HG03439 (cell line): ENCODE results near the gene RNF220.
"Not testable (repeated sequence)": the region's sequence is repeated elsewhere in the genome, so short reads cannot be mapped to it uniquely, and the experiment has no call there.

Experiments
- ATAC-seq: cut with Tn5 transposase; IDR thresholded peaks from one replicate; pipeline ENCODE4 v1.9.1; 2021; ENCODE audit warnings: mild to moderate bottlenecking, moderate library complexity; ENCODE audit not compliant: unreplicated experiment

Gene RNF220

DNA sequence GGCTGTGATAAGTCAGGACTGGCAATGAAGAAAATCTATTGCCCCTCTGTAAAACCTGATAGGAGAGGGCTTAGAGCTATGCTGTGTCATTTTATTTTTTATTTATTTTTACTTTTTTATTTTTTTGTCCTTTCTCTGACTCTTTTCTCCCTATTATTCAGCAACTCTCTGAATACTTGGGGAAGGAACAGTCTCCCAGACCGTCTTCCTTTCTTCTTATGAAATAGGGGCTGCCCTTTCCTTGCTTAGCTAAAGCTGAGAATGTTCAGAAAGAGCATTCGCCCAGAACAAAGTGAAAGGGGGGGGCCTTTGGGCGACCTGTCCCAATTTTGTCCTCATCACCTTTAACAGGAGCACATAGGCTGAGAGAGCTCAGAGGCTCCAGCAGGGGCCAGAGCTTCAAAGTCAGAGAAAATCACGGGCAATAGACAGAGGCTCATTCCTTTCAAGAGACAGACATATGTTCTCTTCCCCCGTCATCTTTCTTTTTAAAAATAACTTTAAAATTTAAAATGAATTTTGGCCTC lies 80.9 kb downstream of the RNF220 start:
- ATAC-seq = no peak

DNA sequence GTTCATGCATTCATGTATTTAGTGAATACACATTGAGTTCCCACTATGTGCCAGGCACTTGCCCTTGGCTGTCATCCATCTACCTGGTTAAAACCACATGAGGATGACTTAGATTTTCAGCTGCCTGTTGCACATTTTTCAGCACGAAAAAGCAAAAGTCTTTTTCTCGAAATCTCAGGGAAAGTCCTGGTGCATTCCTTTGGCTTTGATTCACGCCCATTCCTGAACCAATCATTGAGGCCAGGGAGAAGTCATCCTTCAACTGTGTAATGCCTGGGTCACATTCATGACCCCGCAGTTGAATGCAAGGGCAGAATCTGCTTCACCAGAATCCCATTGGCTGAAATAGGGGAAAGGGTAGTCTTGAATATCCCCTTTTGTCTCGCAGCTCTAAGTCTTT lies 84.4 kb downstream of the RNF220 start:
- no peak for ATAC-seq

DNA sequence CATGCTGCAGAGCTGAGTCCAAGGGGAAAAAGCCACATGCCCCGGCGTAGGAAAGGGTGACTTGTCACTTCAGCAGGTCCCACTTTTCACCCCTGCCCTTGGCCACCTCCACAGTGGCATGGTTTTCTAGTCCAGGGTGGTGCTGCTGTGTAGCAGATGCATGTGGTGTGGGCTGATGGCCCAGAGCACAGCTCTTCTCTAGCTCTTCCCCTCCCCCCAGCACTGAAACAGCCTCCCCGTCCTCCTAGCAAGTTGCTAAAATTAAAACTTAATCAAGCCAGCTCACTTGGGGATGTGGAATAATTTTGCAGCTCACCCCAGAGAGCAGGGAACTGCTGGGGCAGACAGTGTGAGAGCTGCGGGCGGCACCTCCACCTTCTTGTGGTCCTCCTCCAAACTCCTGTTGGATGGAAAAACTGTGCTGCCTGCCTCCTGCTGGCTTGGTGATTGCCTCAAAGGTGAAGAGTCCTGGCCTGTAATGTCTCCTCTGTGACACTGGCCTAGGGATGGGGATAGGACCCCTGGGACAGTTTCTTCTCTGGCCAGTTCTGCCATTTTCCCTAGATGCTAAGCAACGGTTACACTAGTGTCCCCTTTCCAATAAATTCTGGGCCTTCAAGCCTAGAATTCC lies 91.6 kb downstream of the RNF220 start:
- no peak for ATAC-seq

DNA sequence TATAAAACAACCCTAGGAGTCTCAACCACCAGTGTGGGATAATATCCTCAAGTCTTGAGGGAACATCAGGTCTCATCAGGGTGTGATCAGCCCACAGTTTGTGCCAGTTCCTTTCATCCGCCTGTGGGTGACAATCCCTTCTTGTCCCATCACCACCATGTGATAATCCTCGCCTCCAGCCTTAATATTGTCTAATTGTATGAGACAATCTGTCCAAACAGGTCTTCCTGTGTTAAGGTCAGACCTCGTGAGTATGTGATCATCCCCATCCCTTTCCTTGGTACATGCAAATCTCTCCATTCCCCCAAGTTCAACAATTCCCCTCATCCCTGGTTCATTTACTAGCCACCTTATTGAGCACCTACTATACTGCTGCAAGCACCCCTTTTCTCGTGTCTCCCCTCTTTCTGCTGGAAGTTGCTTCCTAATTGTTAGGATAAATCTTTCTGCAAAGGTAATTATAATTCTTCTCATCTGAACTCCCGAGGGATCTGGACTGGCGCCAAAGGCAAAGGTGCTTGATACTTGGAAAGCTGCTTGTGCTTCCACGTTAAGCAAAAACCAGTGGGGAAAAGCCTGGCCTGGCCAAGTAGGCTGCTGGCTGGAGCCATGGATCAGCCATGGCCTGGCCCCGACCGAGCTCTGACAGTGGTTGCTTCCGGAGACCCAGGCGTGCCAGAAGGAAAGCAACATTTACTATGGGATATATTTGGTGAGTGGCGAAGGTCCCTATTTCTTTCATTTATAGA lies 92.5 kb downstream of the RNF220 start:
- no peak for ATAC-seq

DNA sequence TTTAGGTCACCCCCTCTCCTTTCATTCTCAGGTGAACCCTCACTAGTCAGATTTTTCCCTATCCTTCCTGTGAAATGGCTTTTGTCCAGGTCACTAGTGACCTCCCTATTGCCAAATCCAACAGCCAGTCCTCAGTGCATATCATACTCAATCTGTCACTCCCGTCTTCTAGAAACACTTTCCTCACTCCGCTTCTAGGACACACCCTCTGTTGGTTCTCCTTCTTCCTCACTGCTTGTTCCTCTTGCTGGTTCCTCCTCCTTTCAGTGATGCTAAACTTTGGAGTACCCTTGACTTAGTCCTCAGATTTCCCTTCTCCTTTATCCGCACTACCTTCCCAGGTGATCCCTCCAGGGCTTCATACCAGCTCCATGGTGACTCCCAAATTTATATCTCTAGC lies 94.3 kb downstream of the RNF220 start:
- no peak for ATAC-seq

DNA sequence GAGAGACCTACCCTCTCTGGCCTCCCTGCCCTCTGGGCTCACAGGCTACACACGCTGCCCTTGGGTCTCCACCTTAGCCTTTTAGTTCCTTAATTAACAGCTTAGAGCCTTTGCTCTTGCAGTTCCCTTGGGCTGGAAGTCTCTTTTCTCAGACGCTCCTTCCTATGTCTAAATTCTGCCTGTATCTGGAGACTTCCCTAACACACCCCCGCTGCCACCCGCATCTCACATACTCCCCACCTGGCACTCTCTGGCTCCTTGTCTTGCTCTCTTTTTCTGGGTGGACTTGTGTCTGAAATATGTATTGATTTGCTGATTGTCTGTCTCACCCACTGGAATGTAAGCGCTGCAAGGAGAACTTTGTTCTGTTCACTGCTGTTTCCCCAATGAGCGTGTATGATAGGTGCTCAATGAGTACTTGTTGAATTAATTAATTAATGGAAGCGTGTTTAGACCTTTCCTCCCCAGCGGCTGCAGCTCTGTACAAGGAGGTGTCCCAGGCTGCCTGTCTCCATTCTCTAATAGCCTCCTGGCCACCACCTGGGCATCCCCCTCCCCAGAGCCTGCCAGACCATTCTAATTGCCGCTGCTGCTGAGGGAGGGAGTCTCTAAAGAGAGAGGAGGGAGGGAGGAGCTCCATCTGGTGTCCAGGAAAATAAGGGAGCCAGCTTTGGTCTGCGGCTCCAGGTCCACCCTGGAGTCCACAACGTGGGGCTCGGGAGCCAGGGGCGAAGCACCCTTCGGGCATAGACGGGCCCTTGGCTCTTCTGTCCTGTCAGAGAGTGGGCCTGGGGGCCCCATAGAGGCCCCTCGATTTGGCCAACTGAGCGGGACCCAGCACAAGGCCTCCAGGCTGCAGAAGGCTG lies 95.4 kb downstream of the RNF220 start:
- ATAC-seq = no peak

DNA sequence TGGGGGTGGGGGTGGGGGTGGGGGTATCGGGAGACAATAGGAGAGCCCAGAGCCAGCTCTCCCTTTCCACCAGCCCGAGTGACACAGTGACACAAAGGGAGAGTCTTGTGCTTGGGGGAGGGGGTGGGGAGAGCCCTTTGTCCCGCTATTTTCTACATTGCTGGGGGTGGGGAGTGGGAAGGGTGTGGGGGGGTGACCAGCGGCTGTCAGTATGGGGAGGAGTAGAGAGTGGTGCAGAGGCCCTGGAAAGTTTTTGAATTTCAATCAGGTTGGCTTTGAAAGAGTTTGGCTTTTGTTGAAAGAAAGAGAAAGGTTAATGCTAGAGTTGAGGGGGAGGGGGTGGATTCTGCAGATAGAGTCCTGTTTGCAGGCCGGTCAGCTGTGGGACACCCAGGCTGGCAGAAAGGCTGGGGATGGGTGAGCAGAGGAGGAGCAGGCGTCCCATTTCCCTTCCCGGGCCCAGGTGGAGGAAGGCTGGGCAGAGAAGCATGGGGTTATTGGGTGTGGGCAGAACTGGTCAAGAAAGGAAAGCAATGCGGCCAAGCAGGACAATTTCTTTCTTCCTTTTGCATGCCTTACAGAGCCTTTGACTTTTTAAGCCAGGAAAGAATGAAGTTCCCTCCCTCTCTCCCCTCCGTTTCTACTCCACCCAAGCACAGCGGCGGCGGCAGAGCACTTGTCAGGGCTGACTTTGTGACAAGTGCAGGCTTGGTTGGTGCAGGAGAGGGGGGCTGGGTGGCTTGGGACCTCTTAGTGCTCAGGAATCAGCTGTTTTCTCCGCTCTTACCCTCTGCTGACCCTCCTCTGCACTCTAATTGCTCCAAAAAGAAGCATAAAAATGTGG lies 96.2 kb downstream of the RNF220 start:
- no peak for ATAC-seq

DNA sequence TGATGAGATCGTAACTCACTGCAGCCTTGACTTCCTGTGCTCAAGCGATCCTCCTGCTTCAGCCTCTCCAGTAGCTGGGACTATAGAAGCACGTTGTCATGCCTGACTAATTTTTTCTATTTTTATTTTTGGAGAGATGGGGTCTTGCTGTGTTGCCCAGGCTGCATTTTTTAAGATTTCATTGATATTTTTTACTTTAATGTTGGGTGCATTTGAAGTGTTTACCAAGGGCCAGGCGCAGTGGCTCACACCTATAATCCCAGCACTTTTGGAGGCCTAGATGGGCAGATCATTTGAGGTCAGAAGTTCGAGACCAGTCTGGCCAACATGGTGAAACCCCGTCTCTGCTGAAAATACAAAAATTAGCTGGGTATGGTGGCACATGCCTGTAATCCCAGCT lies 97.8 kb downstream of the RNF220 start:
- ATAC-seq = not testable (repeated sequence)

DNA sequence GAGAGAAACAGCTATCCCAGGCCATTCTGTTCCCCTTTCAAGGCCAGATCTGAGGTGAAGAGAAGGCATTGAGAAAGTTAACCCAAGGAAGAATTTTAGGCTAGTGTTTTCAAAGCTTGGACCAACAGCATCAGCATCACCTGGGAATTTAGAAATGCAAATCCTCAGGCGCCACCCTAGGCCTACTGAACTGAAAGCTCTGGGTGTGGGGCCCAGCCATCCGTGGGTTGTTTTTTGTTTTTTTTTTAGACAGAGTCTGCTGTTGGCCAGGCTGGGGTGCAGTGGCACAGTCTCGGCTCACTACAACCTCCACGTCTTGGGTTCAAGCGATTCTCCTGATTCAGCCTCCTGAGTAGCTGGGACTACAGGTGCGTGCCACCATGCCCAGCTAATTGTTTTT lies 98.6 kb downstream of the RNF220 start:
- ATAC-seq = no peak

DNA sequence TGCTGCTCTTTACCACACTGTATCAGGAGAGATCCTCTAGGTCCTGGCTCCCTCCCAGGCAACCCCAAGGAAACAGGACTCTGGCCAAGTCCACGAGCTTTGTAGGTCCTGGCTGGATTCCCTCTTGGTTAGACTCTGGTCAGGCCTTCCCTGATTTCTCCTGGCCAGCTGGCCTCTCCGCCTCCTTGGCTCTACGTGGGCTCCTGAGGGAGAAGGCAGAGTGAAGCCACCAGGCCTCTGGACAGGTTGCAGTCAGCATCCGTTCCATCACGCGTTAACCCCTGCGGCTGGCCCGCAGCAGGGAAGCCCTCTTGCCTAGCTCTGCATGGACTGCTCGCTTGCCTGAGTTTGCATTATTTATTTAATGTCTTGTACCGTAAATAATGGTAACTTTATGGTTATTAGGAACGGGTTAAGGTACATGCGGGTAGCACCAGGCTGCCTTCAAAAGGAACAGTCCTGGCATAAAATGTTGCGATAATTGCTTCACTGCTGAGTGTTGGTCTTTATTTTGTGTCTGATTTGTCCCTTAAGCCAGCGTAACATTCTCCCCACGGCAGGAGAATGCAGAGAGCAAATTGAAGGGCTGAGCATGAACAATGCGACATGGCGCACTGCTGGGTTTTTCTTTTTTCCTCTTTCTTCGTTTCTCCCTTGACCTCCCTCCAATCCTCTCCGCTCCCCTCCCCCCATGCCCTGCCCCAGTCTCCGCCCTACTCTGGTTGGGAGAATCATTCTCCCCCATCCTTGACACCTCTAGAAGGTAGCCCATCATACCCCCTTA lies 100.3 kb downstream of the RNF220 start:
- no peak for ATAC-seq

DNA sequence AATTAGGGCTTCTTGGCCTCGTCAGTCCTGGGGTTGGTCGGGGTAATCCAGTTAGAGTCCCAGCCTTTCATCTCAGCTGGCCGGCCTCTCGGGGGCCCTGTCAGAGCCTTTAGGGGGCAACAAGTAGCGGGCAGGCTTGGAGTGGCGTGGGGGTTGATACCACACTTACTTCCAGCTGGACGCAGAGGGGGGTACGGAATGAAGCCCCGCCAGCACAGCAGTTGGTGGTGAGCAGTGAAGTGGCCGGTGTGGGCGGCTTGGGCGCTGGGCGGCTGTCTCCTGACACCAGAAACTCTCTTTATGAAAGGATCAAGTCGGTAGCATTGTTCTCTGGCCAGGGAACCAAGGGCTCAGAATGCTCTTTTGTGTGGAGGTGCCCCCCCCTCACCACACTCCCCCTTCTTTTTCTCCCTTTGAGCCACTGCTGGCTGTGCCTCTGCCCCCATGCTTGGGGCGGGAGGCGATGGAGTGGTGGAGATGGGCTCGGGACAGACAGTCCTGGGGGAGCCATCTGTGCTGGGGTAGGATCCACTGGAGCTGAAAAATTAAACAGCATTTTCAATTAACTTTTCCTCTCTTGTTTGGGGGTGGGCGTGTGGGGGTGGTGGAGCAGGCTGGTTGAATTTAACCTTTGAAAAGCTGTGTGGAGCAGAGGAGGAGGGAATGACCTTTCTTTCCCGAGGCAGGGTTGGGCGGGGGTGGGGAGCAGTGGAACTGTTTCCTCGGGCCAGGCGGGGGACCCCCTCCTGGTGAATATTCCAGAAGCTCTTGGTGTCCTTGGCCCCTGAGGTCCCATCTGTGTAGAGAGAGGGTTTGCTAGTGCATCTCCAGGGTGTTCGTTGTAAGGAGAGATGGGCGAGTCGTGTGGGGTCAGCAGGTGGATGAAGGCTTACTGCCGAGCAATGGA lies 102.7 kb downstream of the RNF220 start:
- ATAC-seq = no peak

DNA sequence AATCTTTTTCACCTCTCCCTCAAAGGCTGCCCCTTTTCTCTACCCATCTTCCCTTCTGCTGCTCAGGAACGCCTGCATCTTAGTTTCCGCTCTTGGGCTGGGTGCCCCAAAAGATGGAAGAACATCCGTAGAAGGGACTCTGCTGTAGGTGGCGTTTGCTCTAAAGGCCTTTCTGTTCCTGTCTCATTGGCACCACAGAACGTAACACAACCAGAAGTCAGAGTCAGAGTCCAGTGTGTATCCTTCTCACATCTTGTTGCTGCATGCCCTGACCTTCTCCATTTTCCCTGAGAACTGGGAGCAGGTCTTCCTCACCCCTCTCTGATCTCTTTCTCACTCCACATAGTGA lies 103.3 kb downstream of the RNF220 start:
- ATAC-seq = no peak

DNA sequence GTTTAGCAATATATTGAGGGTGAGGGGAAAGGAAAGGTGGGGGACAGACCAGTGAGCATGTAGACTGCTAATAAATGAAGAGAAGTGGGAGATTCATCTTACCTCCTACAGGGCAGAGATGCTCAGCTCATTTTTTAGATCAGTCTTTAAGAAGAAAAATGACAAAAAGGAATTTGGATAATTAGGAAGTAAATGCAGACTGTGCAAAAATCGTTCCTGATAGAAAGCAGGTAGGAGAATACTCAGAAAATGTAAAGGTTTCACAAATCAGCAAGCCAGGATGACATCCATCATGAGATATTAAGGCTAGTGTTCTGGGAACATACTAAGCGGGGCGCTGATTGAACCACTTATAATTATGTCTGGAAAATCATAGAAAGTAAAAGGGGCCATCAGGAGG lies 106.3 kb downstream of the RNF220 start:
- ATAC-seq = no peak

DNA sequence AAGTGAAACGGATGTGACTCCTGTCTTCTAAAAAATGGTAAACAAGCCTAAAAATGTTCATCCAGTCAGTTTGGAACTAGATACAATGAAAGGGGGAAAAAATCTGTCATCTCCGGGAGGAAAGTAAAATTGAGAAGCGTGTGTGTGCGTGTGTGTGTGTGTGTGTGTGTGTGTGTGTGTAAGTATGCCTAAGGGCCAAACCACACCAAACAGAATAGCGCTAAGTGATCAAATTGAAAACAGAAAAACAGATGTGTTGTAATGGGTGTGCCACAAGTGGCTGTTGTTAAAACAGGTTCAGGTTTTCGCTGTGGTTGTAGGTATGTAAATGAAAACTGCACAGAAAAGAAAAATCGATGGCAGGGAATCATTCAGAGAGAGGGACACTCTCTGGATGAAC lies 106.7 kb downstream of the RNF220 start:
- no peak for ATAC-seq

DNA sequence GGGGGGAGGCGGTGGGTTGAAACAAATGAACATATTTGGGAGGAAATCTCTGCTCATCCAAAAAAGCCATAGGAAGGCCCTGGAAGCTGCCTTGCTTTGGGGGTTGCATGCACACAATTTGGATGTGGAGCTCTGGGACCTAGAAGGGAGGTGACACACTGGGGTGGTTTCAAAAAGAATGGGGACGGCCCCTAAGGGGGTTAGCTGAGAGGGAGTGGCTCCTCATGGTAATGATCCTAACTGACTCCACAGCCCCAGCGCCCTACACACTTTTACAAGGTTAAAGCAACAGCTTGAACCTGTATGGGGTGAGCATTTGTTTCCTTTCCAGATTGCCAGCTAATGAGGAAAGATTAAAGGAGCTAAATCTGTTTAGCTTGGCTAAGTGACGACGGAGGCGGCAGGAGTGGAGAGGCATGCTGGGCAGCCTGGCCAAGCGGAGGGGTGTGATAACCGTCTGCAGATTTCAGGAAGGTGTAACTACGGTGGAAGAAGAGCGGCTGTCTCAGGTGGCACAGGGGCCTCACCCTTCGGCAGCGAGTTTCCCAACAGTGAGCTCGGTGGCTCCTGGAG lies 107.3 kb downstream of the RNF220 start:
- no peak for ATAC-seq

DNA sequence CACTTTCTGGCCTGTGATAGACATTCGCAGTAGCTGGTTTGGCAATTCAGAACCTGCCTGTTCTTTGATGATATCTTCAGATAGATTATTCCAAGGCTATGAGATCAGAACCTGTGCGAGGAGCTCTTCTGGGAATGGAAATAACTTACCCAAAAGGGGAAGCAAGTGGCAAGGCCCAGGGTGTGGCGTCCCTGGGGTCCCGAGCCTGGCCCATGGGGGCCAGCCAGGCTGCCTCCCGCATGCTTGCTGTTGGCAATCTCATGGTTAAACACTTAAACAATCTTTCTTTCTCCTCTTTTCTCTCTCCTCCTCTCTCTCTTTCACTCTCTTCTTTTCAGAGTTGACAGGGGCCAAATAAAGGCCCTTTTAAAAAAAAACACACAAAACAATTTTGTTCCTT lies 108.1 kb downstream of the RNF220 start:
- no peak for ATAC-seq

DNA sequence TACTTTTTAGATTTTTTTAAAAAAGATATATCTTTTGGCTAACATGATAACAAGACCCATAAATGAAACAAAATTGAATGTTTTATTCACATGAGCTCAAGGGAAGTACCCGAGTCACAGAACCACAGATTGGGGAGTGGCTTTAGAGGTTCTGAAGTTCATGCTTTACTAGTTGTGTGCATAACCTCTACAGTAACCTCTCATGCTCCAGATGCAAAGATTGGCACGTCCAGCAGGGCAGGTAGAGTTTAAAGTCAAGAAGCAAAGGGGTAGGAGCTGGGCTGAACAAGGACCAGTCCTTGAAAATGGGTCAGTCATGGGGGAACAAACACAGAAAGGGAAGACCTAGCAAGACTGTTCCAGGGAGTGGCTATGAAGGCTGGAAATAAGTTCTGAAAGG lies 109.6 kb downstream of the RNF220 start:
- ATAC-seq = no peak

DNA sequence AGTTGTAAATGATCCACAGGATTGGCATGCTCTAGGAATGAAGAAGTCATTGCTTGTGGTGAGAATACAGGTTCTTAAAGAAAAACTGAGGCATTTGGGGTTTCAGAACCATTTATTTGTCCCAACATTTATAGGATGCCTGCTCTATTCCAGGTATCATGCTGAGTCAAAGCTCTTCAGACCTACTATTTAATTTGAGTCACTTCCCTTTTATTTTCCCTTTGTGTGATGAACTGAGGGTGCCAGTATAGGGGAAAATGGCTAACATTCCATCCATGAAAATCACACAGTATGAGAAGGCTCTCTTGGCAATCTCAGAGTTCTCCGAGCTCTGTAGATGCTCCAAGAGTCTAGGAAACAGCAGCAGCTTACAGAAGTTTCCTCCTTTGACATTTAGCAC lies 110.4 kb downstream of the RNF220 start:
- no peak for ATAC-seq
